GM21717 (cell line): ENCODE measurements around the gene S100A1.

Source experiments
- ATAC-seq: cut with Tn5 transposase; IDR thresholded peaks from one replicate; pipeline ENCODE4 v1.9.1; 2021; ENCODE audit warnings: mild to moderate bottlenecking, moderate library complexity; ENCODE audit not compliant: unreplicated experiment

S100A1 gene

DNA sequence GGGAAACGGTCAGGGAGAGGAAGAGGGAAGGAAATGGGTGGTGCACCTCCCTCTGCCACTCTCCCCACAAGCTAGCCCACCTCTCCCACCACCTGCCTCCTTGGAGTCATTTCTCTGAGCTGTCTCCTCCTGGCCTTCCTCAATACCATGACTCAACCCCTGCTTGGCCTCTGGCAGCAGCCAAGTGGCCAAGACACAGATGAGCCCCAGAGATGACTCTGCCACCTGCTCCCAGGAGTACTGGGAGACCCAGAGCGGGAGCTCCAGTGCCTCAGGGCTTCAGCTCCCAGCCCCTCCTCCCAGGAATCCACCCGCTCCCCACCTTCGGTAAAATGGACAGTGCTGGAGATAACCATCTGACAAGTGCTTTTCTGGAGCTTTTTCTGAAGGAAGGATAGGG is 17.9 kb upstream of the S100A1 start:
- ATAC-seq: no peak

GRCh38 chr1:153610811-153611301 is 17.4 kb upstream of the S100A1 start:
- ATAC-seq: no peak

DNA sequence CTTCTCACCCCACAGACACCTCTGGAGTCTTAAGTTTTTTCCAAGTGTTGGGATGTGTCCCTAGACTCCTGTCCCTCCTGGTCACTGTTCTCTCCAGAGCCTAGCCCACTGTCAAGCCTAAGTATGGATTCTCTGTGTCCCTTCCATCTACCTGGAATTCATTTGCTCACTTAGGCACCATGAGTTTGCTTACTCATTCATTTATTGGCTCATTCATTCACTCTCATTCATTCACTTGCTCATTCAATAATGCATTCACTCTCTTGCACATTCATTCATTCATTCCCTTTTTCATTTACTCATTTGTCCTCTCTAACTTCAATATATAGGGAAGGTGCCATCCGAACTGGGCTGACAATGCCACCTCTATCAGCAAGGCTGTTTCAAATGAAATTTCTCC is 16.9 kb upstream of the S100A1 start:
- no peak for ATAC-seq

DNA sequence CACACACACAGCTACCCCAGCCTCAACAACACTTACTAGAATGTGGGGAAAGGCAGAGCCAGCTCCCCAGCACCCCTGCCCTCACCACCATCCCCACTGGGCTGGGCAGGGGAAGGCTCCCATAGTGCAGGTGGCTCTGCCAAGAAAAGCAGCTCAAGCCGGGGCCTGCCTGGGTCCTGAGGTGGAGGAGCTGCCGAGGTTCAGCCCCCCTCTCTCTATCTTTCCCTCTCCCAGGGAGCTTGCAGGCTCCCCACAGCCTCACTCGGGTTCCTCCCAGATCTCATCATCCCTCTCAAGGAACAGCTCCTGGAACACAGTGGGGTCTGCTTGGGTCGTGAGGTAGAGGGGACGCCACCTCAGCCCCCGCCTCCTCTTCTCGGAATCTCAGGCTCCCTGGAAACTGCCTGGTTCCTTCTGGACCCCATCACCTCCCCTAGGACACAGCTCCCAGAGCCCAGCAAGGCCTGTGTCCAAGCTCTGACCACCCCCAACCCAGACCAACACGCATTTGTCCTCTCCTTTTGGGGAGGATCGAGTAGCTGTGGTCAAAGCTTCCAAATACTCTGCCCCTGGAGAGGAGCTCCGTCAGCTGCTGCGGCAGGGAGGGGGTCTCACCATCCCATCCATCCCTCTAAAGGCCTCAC is 16.0 kb upstream of the S100A1 start:
- no peak for ATAC-seq

DNA sequence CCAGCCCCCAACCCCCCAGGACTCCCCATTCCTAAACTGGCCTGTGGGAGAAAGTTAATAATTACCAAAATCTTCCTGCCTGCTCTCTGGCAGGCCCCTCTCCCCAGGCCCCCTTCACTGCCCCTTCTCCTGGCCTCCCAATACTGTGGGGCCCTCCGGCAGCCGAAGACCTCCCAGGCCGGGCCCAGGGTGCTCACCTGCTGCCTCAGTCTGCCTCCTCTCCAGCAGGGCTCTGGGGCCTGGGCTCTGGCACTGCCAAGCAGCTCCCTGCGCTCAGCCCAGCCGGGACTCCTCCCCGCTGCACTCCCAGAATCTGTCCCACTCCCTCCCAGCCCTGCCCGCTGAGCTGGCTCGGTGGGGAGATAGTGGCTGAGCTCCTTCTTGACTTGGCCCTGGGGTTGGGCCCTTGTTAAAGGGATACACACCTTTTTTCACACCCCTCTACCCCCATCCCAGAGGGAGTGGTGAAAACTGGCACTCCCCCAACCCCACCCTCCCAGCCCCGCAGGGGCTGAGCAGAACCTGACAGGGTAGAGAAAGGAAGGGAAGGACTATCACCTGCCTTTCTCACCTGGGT is 15.4 kb upstream of the S100A1 start, which contains the start of gene S100A16:
Gene S100A16, minus strand, starts transcription at position 383 of the 577 bp plus-strand sequence. CDS start 4,986 bp downstream, outside the sequence.
- no peak for ATAC-seq

DNA sequence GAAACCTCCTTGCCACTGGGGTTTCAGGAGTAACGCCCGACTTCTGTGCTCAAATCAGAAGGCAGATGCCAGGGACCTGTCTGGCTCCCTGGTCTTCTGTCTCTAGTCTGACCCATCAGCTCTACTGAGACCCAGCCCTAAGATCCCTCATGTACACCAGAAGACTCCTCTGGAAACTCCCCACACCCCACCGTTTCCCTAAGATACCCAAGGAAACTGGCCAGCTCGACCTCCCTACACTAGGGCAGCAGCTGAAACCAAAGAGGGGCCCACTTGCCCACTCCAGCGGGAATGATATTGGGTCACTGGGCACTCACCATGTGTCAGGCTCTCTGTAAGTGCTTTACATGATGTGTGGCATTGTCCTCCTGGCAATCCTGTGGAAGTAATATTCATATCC is 14.8 kb upstream of the S100A1 start:
- no peak for ATAC-seq

DNA sequence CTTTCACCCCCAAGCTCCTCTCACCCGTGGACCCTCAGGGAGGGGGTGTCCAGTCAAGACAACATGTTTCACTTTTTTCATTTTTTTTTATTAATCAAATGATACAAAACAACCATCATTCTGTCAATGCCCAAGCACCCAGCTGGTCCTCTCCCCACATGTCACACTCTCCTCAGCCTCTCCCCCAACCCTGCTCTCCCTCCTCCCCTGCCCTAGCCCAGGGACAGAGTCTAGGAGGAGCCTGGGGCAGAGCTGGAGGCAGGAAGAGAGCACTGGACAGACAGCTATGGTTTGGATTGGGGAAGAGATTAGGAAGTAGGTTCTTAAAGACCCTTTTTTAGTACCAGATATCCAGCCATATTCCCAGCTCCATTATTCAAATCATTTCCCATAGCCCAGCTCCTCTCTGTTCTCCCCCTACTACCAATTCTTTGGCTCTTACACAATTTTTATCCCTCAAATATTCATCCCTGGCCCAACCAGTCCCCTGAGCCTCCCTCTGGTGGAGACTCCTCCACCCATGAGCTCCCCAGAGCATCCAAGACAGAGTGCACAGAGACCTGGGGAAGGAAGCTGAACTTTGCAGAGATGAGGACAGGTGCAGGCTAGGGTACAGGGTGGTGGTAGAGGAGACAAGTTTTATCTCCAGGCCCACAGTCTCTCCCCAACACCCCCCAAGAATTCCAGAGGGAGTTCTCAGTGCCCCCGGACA is 13.9 kb upstream of the S100A1 start:
- ATAC-seq: no peak

GRCh38 chr1:153614906-153615305 is 13.3 kb upstream of the S100A1 start:
- ATAC-seq: no peak

DNA sequence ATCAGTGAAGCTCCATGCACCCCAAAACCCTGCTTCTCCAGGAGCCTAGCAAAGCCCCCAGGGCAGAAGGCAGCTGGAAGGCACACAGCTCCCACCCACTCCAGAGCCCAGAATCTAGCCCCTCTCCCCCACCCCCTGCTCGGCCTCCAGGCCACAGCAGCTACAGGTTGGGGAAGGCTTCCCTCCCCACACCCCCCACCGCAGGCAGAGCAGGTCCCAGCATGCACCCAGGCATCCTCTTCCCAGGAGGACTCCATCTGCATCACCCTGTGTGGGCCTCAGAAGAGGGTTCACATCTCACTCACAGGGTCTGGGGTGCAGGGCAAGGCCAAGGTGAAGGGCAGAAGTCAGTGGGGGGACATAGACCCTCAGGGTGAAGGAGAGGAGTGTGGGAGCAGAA is 12.8 kb upstream of the S100A1 start:
- no peak for ATAC-seq

- ATAC-seq: no peak
These were observed 11.9 kb upstream of the S100A1 start, which contains the start of gene S100A14 for GRCh38 chr1:153616144-153616916. TSS of gene S100A14 (minus strand) at chr1:153616325. CDS start at chr1:153615858, 467 bp downstream.

DNA sequence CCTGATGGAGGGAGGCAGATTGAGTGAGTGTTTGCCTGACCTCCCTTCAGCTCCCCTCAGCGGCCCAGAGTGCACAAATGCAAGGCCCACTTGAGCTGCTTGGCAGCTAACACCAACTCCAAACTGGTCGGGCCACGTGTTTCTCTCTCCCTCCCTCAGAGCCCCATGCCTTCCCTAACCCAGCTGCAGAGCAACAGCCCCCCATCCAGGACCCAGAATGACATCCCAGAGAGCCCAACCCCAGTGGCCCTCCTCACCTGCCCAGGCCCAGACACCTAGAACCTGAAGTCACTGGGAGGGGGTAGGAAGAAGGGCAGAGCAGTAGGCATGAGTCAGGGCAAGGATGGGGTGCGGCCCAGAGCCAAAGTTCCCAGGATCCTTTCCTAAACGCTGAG is 11.3 kb upstream of the S100A1 start:
- ATAC-seq: no peak

GRCh38 chr1:153617663-153618062 is 10.6 kb upstream of the S100A1 start:
- peak; percentile 54 for ATAC-seq

DNA sequence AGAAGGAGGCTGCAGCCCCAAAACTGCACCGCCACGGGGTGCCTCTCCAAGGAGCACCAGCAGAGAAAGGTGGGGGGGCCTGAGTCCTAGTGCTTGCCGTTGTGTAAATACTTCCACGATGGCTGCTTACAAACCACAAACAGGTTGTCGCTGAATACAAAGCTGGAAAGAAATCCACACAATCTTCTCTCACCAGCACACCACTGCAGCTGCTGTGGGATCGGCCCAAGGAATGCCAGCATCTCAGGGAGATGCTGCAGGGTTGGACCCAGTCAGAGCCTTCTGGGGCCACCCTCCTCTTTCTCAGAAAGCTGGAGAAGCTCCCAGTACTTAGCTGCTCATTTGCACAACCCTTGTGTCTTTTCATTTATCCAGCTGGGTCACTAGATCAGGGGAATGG is 9.1 kb upstream of the S100A1 start:
- no peak for ATAC-seq

GRCh38 chr1:153623101-153623500 is 5.1 kb upstream of the S100A1 start:
- ATAC-seq: no peak

- no peak for ATAC-seq
These were observed 3.1 kb upstream of the S100A1 start for GRCh38 chr1:153624965-153625611.

- no peak for ATAC-seq
These were observed 1.7 kb upstream of the S100A1 start for GRCh38 chr1:153626477-153626903.

DNA sequence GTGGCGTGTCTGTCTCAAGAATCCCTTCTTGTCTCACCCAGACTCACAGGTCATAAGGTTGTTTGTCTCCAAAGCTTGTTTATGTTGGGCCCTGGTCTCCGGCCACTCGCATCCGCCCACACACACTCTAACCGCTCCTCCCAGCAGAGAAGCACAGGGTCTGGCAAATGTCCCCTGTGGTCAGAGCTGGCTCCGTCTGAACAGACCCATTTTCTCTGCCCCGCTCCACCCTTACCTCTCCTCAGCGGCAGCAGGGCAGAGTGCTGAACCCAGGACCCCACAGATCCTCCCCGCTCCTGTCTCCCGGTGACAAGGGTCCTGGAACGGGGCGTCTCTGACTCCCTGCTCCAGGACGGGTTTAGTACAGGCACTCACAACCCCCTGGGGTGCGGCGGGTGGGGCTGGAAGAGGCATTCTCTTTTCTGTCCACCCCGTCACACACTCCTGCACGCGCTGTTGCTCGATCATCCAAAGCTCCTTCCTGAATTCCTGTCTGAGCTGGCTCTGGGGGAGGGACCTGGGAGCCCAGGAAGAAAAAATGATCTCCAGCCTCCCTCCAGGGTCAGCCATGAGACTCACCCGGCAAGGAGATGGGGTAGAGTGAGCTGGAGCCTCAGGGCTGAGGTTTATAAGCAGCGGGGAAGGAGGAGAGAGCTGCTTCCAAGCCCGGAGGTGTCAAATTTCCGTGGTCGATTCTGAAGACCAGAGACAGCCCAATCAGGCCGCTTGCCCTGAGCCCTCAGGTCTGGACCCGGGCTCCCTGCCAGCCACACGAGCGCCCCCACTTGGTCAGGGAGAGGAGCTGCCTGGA is 1.1 kb upstream of the S100A1 start, which contains the start of gene S100A13:
Gene S100A13, minus strand, starts transcription at position 602 of the 811 bp plus-strand sequence. CDS start 1,033 bp downstream, outside the sequence.
- no peak for ATAC-seq

DNA sequence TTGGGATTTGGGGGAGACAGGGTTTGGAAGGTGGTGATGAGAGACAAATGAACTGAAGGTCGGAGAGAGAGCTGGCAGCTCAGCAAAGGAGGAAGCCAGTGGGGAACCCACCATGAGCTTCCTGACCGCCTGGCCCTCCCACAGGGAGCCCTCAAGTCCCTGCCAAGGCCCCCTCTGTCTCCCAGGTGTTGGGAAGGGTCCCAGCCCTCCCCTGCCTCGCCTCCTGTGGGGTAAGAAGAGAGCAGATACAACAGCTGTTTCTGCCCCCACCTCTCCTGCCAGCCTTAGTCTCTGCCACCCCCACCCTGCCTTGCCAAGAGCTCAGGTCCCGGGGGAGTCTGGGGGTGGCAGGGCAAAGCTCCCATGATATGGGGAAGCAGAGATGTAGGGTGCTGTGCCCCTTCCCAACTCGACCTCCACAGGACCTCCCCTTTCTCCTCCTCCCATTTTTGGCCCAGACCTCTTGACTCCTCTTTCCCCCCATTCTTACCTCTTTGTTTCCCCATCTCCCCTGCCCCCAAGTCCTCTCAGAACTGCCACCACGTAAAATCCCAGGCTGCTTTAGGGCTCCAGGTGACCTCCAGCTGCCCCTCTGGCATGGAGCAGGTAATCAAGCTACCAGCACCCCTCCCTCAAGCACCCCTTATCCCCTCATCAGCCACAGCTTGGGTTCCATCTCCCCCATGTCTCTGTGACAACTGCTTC is 556 bp downstream of the S100A1 start:
- ATAC-seq: no peak

GRCh38 chr1:153629343-153629665 is 1.1 kb downstream of the S100A1 start:
- no peak for ATAC-seq
